Right ventricle myocardium inferior (tissue), 1 donor: ENCODE measurements around the gene VAMP8. TPM values are rescaled to one million over a fixed set of nuclear protein-coding genes. Genes with fewer than 3 reads are reported as not detected.
A peak's percentile ranks its signal among the peaks of the same experiment; 100 is the strongest.
"Not testable (repeated sequence)": the region's sequence is repeated elsewhere in the genome, so short reads cannot be mapped to it uniquely, and the experiment has no call there.

Experiments used
- ATAC-seq: fragments of 200-7000 bp; cut with Tn5 transposase; one replicate; pipeline ENCODE4 v1.9.1; 2020; ENCODE audit warnings: mild to moderate bottlenecking, moderate library complexity
- DNase-seq: peaks from one replicate; pipeline ENCODE4 v3.0.0; 2021; ENCODE audit errors: missing footprints
- intact Hi-C: fragments of 100-400 bp; cut with DNase I; formaldehyde crosslinking; loops from one replicate; pipeline ENCODE4 v1.11.0; 2022
- total RNA-seq: library from RNA; stranded (reverse); fragmentation: NEBNext Ultra II Directional; extraction: Animal tissue kit (Norgen Biotek cat#: 25700); gene quantifications from one replicate; pipeline ENCODE4 v1.2.1, GENCODE V29; 2021
- donor health status: DM: no; HTN: yes; CAD: no; lungs with severe emphysema.

Gene VAMP8
- total RNA-seq, 1 donor from 2014 or later, result 26.1 TPM

GRCh38 chr2:85591563-85591962 is 14.2 kb downstream of the VAMP8 start:
- no peak for ATAC-seq

DNA sequence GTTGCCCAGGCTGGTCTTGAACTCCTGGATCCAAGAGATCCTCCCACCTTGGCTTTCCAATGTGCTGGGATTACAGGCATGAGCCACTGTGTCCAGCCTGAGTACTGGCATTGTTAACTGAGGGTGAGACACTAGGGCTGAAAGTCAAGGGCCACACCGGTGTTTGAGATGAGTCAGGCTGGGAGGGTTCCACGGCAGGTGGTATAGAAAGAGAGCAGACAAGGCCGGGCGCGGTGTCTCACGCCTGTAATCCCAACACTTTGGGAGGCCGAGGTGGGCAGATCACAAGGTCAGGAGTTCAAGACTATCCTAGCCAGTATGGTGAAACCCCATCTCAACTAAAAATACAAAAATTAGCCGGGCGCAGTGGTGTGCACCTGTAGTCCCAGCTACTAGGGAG is 14.9 kb downstream of the VAMP8 start:
- not testable (repeated sequence) for DNase-seq, ATAC-seq

More at GRCh38 chr2:85591563-85591962, 14.2 kb downstream of the VAMP8 start:
- intact Hi-C loops, result no loop called here
- DNase-seq, result no peak

GRCh38 chr2:85593023-85593422 is 15.6 kb downstream of the VAMP8 start:
- intact Hi-C loops, result no loop called here
- DNase-seq (no peak), ATAC-seq (no peak)

More for the DNA sequence above, 14.9 kb downstream of the VAMP8 start:
- intact Hi-C loops, result not testable (repeated sequence)

GRCh38 chr2:85594715-85595300 is 17.4 kb downstream of the VAMP8 start:
- intact Hi-C loops, result loop anchor here (5.0 kb wide), 1 partner anchor 33 kb away; the partner anchor contains the start of gene GGCX
- DNase-seq (no peak), ATAC-seq (no peak)

GRCh38 chr2:85595301-85596025 is 18.1 kb downstream of the VAMP8 start, which contains the start of gene RNF181:
TSS of gene RNF181 (plus strand) at chr2:85595745. CDS start at chr2:85595764, 19 bp downstream.
- ATAC-seq, result peak; percentile 97
- peak; percentile 97 for DNase-seq
- intact Hi-C loops, result loop anchor here (5.0 kb wide), 1 partner anchor 33 kb away; the partner anchor contains the start of gene GGCX

GRCh38 chr2:85596026-85596333 is 18.6 kb downstream of the VAMP8 start:
- no peak for DNase-seq
- intact Hi-C loops, result loop anchor here (5.0 kb wide), 1 partner anchor 34 kb away; the partner anchor contains the start of gene GGCX
- ATAC-seq, result no peak

- intact Hi-C loops, result loop anchor here (5.0 kb wide), 1 partner anchor 34 kb away; the partner anchor contains the start of gene GGCX
- DNase-seq (no peak), ATAC-seq (no peak)
Measured at GRCh38 chr2:85596486-85597143, 19.2 kb downstream of the VAMP8 start.

- DNase-seq (no peak), ATAC-seq (no peak)
- intact Hi-C loops, result loop anchor here (5.0 kb wide), 1 partner anchor 35 kb away; the partner anchor contains the start of gene GGCX
Measured at GRCh38 chr2:85597241-85597640, 19.9 kb downstream of the VAMP8 start.

- intact Hi-C loops, result loop anchor here (5.0 kb wide), 1 partner anchor 36 kb away; the partner anchor contains the start of gene GGCX
- ATAC-seq (no peak), DNase-seq (no peak)
Measured at GRCh38 chr2:85598594-85599340, 21.4 kb downstream of the VAMP8 start.

DNA sequence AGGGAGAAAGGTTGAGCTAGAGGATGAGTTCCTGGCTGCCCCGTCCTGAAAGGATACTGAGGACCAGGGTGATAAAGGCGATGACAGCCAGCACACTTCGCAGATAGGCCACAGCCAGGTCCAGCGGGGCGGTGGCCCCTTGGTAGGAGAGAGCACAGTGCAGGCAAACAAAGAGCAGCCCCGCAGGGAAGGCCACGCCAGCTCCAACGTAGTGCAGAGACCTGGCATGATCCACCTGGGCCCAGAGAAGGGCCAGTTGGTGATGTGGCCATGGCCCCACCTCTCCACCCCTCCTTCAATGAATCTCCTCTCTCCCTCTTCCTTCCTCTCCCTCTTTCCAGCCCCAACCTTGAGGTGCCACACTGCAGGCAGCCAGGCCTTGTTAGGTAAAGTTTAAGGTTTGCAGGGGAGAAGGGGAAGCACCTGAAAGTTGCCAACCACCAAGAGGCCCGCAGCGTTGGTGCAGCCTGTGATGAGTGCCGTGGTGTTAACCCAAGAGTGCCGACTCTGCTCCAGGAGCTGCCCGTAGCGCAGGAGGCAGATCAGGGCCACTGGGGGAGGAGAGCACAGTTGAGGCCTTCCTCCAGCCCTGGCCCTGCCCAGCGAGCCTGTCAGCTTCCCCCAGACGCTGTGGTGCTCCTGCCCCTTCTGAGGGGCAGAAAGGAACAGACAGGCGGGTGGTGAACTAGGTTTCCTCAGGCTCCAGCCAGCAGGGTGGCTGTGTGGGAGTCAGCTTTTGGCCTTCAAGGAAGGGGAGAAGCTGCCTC is 22.3 kb downstream of the VAMP8 start:
- intact Hi-C loops, result loop anchor here (5.0 kb wide), 1 partner anchor 37 kb away; the partner anchor contains the start of gene GGCX

GRCh38 chr2:85600235-85600575 is 22.8 kb downstream of the VAMP8 start:
- intact Hi-C loops, result no loop called here
- ATAC-seq (no peak), DNase-seq (no peak)

More for the DNA sequence above, 22.3 kb downstream of the VAMP8 start:
- ATAC-seq, result no peak
- DNase-seq, result no peak

DNA sequence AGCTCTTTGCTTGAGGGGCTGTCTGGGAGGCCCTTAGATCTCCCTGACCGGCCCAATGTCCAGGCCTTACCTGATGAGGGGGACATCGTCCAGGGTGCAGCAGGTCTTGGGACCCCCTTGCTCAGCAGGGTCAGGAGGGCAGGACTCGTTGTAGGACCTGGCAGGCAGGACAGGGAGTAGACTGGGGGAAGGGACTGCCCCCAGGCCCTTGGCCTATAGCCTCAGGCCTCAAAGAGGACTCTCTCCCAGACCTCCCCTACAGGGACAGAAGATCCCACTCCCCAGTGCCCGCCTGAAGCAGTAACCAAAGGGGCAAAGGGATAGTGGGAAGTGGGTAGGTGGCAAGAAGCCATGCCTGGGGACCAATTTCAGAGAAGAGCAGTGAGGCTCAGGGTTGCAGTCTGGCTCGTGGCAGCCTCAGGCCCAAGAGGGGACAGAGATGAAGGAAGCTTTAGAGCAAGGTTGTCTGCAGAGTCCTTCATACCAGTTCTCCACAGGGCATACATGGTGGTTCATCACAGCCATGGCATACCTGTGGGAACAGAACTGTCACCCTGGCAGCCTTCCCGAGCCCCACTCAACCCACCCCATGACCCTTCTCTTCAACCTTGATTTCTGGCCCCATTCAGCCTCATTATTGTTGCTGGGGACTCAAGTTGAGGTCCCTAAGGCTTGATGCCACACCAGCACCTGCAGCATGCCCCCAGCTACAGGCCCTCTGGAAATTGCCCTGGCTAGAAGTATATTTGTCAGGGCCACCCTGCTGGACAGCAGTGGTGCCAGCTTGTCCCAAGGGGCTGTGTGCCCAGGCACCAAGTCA is 23.8 kb downstream of the VAMP8 start:
- no peak for ATAC-seq
- intact Hi-C loops, result no loop called here
- DNase-seq, result no peak

GRCh38 chr2:85601771-85602475 is 24.5 kb downstream of the VAMP8 start:
- intact Hi-C loops, result no loop called here
- ATAC-seq (peak; percentile 66), DNase-seq (peak; percentile 87)

DNA sequence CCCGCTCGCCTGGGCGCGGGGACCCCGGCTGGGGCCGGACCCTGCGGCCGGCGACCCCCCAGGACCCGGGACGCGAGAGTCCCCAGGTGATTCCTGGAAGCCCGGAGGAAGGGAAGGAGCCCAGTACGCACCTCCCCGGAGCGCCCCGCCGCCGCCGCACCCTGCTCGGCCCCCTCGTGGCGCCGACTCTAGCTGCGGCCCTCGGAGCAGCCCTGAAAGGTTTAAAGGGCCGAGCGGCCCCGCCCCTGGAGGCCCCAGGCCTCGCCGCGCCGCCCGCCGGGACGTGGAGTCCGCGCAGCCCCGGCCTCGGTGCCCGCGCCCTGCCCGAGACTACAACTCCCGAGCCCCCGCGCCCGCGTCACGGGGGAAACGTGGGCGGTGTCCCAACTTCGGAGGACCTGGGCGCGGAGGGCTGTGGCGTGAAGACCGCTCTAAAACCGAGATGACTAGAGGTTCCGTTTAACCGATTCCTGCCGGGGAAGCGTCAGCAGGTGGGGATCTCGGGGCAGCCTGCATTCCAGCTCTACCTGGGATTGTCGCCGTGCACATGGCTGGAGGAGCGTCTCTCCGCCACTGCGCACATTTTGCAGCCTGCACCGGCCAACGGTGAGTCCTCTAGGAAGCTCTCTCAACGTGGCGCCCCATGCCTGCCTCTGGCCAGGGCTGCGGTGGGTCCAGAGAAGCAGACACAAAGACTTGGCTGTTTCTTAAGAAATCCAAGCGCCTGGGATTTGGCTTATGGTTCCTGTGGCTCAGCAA is 25.3 kb downstream of the VAMP8 start, which contains the start of gene TMEM150A:
Gene TMEM150A (minus strand): TSS at position 223 of the 759 bp plus-strand sequence. CDS start 750 bp downstream, outside the sequence.
- DNase-seq (peak; percentile 97), ATAC-seq (peak; percentile 97)
- intact Hi-C loops, result no loop called here

- DNase-seq, ATAC-seq, intact Hi-C loops: not testable (repeated sequence)
Measured at GRCh38 chr2:85604133-85604444, 26.7 kb downstream of the VAMP8 start.
